HG03159 (cell line): ENCODE data around the gene CRADD.
"Not testable (repeated sequence)": the region's sequence is repeated elsewhere in the genome, so short reads cannot be mapped to it uniquely, and the experiment has no call there.

Source experiments
- ATAC-seq: cut with Tn5 transposase; IDR thresholded peaks from one replicate; pipeline ENCODE4 v1.9.1; 2021; ENCODE audit warnings: mild to moderate bottlenecking, moderate library complexity; ENCODE audit not compliant: unreplicated experiment

Gene CRADD

GRCh38 chr12:93922583-93923006 lies 245.4 kb downstream of the CRADD start:
- no peak for ATAC-seq

DNA sequence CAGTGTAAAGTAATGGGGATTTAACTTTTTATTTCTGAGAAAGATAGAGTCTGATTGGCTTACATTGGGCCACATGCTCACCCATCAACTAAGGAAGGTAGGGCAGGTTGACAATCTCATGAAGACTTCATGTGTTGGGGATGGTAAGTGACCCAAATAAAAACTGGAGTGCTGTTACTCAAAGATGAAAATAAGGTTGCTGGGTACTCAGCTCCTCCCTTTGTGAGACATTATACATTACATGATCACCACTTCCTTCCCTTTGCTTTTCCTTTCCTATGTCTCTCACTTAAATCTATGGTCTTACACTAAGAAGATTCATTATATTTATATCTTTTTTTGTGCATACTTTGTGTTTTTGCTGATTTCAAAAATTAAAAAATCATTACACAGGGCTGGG lies 247.2 kb downstream of the CRADD start:
- ATAC-seq: no peak

GRCh38 chr12:93925585-93926205 lies 248.5 kb downstream of the CRADD start:
- no peak for ATAC-seq

DNA sequence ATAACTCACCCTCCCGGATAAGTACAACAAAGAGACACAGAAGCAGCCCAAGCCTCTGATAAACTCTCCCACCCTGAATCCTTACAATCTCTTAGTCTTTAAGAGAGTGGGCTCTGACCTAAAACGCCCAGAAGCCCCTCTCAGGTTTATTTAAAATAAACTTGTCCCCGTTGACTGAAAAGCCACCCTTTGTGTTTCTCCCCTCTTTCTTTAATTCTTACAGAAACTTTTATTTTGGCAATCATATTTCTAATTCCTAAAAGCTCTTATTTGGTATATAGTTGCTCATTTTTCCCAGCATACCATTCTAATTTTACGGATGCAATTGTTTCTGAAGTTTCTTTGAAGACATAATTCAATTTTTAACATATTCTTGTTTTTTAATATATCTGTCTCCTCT lies 249.1 kb downstream of the CRADD start:
- ATAC-seq: no peak

DNA sequence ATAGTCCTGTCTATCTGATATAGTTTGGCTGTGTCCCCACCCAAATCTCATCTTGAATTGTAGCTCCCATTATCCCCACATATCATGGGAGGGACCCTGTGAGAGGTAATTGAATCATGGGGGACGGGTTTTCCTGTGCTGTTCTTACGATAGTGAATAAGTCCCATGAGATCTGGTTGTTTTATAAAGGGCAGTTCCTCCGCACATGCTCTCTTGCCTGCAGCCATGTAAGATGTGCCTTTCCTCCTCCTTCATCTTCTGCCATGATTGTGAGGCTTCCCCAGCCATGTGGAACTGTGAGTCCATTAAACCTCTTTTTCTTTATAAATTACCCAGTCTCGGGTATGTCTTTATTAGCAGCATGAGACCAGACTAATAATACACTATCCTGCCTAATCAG lies 251.9 kb downstream of the CRADD start:
- ATAC-seq: not testable (repeated sequence)

- ATAC-seq: no peak
Observed at GRCh38 chr12:93937812-93938211, 260.6 kb downstream of the CRADD start.

DNA sequence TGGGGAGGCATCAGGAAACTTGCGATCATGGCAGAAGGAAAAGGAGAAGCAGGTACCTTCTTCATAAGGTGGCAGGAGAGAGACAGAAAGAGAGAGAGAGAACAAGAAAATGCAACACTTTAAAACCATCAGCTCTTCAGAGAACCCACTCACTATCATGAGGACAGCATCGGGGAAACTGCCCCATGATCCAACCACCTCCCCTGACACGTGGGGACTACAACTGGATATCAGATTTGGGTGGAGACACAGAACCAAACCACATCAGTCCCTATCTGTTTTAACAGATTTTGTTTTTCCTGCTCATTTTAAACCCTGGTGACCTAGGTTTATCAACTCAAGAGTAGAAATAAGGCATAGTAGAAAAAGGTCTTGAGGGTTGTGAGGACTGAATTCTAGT lies 261.1 kb downstream of the CRADD start:
- no peak for ATAC-seq

DNA sequence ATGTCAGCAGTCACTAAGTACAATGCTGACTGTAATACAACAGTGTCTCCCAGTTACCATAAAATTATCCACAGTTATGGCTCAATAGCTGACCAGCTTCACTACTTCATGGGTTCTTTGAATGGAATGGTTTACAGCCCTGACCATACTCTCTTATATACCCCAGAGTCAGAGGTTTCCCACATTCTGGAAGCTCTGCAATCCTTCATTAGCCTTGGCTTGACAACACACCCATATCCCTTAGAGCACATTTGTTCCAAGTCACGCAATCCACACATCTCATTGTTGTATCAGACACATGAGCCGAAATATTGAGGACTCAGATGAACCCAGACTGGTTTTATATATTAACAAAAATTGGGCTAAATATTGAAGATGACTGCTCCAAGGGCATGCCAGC lies 261.8 kb downstream of the CRADD start:
- no peak for ATAC-seq

DNA sequence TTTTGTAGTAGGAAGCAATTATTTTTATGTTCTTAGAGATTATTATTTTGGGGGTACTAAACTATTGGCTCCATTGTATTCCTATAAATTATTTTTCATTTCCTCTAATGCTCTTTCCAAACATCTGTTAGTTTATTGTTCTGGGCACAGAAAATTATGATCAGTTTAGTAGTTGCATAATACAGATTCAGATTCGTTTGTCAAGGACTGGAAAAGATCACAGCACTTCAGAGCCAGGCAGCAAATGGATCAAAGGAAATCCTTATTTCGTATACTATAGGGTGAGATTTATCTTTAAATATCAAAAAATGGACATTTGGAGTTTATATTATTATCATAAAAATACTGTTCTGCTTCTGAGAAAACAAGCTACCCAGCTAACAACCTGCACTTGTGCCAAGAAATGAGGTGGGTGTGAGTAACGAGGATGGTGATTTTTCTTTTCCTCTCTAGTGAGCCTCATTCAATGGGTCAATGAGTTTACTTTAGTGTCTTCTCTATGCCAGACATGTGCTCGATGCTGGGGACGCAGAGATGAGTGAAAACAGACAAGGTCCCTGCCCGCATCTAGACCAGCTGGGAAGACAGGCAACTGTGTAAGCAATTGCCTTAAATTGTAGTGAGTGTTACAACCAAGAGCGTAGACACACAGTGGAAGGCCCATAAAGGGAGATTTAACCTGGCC lies 262.6 kb downstream of the CRADD start:
- ATAC-seq: no peak

DNA sequence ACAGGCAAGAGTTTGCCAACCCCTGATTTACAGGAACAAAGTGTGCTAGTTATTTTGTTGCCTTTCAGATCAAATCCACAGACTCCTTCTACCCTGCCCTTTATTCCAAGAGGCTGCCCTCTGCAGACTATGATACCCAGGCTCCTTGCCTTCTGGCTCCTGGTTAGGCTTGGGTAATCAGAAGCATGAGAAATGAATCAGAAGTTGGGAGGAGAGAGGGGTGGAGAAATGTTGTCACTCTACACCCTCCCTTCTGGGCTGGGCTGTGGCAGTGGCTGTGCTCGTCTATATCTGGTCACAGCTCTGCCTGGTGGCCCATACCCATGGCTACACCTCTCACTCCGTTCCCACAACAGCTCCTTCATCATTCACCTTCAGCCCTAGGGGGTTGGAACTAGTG lies 266.6 kb downstream of the CRADD start:
- ATAC-seq: no peak

DNA sequence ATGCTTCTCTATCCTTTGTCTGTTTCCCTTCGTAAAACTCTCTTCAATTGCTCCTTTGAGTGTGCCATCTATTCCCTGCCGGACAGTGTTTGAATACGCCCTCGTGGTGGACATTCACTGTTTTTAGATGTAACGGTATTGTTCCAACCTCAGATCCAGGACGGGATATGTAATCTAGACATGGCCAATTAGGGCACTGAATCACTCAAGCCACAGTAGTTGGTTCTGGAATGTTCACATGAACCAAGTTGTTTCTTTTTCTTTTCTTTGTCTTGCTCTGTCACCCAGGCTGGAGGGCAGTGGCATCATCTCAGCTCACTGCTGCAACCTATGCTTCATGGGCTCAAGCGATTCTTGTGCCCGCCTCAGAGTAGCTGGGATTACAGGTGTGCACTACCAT lies 267.0 kb downstream of the CRADD start:
- no peak for ATAC-seq
